ENCODE data around the gene YPEL2.

GRCh38 chr17:59415397-59415796 is 83.9 kb downstream of the YPEL2 start:
- TF ChIP-seq, protein P1, sequence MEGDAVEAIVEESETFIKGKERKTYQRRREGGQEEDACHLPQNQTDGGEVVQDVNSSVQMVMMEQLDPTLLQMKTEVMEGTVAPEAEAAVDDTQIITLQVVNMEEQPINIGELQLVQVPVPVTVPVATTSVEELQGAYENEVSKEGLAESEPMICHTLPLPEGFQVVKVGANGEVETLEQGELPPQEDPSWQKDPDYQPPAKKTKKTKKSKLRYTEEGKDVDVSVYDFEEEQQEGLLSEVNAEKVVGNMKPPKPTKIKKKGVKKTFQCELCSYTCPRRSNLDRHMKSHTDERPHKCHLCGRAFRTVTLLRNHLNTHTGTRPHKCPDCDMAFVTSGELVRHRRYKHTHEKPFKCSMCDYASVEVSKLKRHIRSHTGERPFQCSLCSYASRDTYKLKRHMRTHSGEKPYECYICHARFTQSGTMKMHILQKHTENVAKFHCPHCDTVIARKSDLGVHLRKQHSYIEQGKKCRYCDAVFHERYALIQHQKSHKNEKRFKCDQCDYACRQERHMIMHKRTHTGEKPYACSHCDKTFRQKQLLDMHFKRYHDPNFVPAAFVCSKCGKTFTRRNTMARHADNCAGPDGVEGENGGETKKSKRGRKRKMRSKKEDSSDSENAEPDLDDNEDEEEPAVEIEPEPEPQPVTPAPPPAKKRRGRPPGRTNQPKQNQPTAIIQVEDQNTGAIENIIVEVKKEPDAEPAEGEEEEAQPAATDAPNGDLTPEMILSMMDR (IDR thresholded peaks at IDR 0.05): no peak
- no peak for TF ChIP-seq ZFX (IDR thresholded peaks at IDR 0.05; ENCODE audit: borderline replicate concordance)
